Fibroblast of mammary gland (primary cell): ENCODE measurements around the gene LRRFIP1.

Source experiments
- DNase-seq: peaks from one replicate; pipeline ENCODE4 v3.0.0-alpha.2; 2010; ENCODE audit warnings: low read depth
- H3K4me3 ChIP-seq: 2 replicates; pipeline ENCODE4 v1.5.1; 2011; ENCODE audit warnings: low read depth, mild to moderate bottlenecking, low read length, moderate library complexity; ENCODE audit not compliant: control insufficient read depth
- TF ChIP-seq, protein P1 (sequence below): conservative IDR thresholded peaks from 2 replicates; pipeline ENCODE4 v1.5.1; 2011; ENCODE audit warnings: low read depth, low read length, inconsistent platforms; ENCODE audit not compliant: control insufficient read depth, insufficient read depth

The LRRFIP1 gene

DNA sequence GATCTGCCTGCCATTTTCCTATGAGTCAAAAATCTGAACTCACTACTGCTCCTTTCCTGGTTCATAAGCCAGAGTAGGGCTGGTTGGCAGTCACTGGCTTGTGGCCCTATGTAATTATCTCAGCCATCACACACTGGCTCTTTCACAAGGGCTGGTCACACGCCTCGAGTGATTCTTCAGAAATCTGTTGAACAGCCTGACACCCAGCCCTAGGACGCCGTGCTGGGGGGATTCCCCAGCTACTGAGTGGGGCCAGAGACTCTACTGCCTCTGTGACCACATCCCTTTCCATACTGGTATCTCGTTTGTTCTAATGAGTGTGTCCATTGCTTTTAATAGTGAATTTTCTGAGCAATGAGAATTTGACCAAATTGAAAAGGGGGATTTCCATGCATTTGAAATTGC lies 125.4 kb downstream of the LRRFIP1 start:
- no peak overlapping the region for H3K4me3 ChIP-seq
- no peak for DNase-seq
- TF ChIP-seq, protein P1, sequence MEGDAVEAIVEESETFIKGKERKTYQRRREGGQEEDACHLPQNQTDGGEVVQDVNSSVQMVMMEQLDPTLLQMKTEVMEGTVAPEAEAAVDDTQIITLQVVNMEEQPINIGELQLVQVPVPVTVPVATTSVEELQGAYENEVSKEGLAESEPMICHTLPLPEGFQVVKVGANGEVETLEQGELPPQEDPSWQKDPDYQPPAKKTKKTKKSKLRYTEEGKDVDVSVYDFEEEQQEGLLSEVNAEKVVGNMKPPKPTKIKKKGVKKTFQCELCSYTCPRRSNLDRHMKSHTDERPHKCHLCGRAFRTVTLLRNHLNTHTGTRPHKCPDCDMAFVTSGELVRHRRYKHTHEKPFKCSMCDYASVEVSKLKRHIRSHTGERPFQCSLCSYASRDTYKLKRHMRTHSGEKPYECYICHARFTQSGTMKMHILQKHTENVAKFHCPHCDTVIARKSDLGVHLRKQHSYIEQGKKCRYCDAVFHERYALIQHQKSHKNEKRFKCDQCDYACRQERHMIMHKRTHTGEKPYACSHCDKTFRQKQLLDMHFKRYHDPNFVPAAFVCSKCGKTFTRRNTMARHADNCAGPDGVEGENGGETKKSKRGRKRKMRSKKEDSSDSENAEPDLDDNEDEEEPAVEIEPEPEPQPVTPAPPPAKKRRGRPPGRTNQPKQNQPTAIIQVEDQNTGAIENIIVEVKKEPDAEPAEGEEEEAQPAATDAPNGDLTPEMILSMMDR = no peak

DNA sequence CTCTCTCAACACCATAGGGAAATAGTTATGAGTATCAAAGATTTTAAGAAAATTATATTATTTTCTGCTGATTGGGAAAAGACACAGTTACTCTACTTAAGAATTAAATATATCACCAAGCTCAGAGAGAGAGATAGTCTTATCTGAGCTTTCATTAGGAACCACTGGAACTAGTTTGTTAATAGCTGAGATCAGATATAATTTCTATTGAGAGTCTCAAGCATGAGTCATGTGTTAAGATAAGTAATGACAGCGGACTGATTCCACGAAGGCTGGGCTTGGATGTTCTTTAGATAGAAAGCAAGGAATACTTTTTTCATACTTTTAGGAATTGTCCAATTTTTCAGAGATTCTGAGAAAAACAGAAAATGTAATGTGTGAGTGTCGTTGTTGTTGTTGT lies 126.8 kb downstream of the LRRFIP1 start:
- no peak for DNase-seq

DNA sequence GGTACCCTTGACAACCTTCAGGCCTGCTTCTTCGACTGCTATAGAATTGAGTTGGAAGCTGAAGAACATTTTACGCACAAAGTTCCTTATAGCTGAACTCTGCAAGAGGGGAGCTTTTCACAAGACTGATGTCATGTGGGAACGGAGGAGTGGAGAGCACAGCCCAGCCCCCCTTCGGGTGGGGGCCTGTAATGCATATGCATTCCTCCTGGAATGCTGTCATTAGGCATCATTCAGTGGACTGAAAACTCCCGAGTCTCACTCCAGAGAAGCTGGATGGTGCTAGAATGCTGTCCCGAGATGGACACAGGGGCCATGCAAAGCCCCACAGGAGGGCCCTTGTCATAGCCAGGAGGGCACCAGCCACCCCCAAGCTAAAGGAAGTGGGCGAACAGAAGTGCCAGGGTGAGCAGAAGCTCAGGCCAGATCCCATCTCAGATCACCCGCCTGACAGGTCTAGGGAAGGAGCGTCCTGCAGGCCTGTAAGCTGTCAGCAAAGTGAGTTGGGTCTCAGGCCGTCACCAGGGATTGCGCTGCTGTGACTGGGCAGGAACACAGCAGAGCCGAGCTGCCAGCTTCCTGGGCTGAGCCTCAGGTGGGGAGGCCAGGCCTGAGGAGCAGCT lies 127.3 kb downstream of the LRRFIP1 start:
- no peak overlapping the region for H3K4me3 ChIP-seq
- TF ChIP-seq, protein P1 = no peak
- no peak for DNase-seq

More for the DNA sequence above, 126.8 kb downstream of the LRRFIP1 start:
- TF ChIP-seq, protein P1 = no peak
- H3K4me3 ChIP-seq = no peak overlapping the region

DNA sequence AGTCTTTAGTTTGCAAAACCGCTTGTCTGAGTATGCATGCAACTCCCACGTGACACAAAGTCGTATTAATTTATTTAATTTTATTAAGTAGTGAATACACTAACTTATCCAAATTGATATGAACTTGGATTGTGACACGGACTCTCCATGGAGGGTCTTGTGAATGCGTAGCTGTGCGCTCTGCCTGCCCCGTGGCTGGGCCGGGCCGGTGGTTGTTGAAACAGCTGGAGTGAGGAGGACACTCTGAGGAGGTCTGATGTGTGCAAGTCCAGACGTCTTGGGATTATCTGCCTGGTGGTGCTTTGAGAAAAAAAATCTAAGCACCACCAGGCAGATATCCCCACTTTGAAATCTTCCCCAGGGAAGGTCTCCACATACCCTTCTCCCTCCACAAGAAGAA lies 130.2 kb downstream of the LRRFIP1 start:
- no peak overlapping the region for H3K4me3 ChIP-seq
- DNase-seq = no peak
- TF ChIP-seq, protein P1 = no peak

DNA sequence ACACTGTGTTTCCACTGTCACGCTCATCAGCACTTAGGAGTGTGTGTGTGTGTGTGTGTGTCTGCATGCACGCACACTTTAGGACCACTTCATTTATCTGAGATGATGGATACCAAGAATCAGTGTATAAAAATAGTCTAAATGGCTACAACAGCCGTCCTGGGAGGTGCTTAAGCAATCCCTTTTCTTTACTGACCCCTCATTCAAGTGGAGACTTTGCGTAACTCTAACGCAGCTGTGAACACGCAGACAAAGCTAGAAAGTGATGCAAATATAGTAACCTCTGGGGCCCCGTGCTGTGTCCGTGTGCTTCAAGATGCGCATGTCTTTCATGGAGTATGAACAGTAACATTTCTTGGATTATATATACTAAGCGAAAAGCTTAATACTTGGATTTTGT lies 130.8 kb downstream of the LRRFIP1 start:
- H3K4me3 ChIP-seq = no peak overlapping the region
- DNase-seq = no peak
- TF ChIP-seq, protein P1 = no peak

DNA sequence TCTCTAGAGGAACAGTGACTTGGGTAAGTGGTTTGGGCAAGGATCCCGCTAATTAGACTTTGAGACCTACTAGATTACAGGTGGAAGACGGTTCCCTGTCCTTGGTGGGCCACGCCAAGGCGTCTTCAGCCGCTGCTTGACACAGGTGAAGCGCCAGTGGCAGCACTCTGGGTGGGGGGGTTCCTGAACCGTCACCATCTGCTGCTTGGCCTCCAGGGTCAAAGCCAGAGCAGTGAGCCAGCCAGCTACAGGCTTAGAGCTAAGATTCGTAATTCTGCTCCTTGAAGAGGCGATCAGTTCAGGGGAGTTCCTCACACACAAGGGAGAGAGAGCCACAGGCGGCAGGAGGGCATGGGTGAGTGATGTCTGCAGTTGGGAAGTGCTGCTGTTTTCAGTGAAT lies 131.8 kb downstream of the LRRFIP1 start:
- H3K4me3 ChIP-seq = no peak overlapping the region
- no peak for DNase-seq
- TF ChIP-seq, protein P1 = no peak
